ENCODE results near the gene FAM98A. TPM values are rescaled to one million over a fixed set of nuclear protein-coding genes. Genes with fewer than 3 reads are reported as not detected.

FAM98A gene
- total RNA-seq, 1 experiment from 2014 or later, result 31.1 TPM

DNA sequence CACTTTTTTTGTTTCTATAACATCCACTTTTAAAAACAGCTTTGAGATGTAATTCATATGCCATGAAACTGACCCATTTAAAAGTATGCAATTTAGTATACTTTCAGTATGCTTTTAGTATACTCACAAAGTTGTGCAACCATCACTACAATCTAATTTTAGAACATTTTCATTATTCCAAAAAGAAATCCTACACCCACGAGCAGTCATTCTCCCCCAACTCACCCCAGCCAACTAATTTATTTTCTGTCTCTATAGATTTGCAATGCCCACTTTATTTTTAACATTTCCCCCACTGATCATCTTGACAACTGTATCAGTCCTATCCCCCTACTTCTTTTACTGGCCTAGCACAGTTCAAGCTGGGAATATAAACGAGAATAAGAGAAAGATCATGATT, 39.1 kb downstream of the FAM98A start:
- DNase-seq, result no peak
- no peaks in the 10 kb centered on the region for H3K27me3 ChIP-seq
- H3K36me3 ChIP-seq, result peaks cover 5% of the 10 kb centered on the region
- no peak overlapping the region for H3K4me3 ChIP-seq
- no peaks in the 10 kb centered on the region for H3K9me3 ChIP-seq

GRCh38 chr2:33559328-33559727, 39.8 kb downstream of the FAM98A start:
- no peaks in the 10 kb centered on the region for H3K27me3 ChIP-seq
- no peaks in the 10 kb centered on the region for H3K9me3 ChIP-seq
- H3K4me3 ChIP-seq, result no peak overlapping the region
- DNase-seq, result no peak
- peaks cover 3% of the 10 kb centered on the region for H3K36me3 ChIP-seq

- Histone ChIP-seq H3K36me3 (no peaks in the 10 kb centered on the region; the same call in 1 of the 2 replicates), H3K9me3 (no peaks in the 10 kb centered on the region), H3K27me3 (no peaks in the 10 kb centered on the region), H3K4me3 (no peak overlapping the region)
- no peak for DNase-seq
These were observed 43.4 kb downstream of the FAM98A start for GRCh38 chr2:33555681-33556080.

DNA sequence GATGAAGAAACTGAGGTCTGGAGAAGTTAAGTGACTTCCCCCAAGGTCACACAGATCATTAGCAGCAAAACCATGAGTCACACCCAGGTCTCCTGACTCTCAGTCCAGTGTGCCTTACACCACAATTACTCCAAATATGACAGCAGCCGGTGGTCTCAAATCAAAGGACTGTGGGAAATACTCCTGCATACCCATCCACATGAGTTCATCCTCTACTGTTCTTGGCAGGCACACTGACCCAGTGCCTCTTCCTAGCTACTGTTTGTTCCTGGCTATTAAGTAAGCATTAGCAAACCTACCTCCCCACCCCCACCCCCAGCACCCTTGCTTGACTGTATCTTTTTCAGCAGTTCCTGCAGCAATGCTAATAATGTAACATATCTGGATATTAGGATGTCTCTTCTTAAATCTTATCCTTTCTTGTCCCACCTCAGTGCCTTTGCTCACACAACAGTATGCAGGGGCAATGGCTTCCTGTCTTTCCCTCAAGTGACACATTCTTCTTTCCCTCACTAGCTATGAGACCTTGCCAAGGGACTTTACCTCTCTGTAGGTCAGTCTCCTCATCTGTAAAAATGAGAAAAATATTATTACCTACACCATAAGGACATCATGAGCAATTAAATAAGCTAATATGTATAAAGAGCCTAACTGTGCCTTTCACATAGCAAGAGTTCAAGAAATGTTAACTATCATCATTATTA, 46.2 kb downstream of the FAM98A start:
- DNase-seq, result no peak
- Histone ChIP-seq H3K4me3 (no peak overlapping the region), H3K27me3 (no peaks in the 10 kb centered on the region), H3K36me3 (no peaks in the 10 kb centered on the region), H3K9me3 (no peaks in the 10 kb centered on the region)

GRCh38 chr2:33550206-33550605, 48.9 kb downstream of the FAM98A start:
- Histone ChIP-seq H3K4me3 (no peak overlapping the region), H3K36me3 (no peaks in the 10 kb centered on the region)
- DNase-seq, result no peak

GRCh38 chr2:33541243-33541642, 57.9 kb downstream of the FAM98A start:
- DNase-seq, result no peak

More at GRCh38 chr2:33550206-33550605, 48.9 kb downstream of the FAM98A start:
- Histone ChIP-seq H3K27me3 (no peaks in the 10 kb centered on the region), H3K9me3 (no peaks in the 10 kb centered on the region)

DNA sequence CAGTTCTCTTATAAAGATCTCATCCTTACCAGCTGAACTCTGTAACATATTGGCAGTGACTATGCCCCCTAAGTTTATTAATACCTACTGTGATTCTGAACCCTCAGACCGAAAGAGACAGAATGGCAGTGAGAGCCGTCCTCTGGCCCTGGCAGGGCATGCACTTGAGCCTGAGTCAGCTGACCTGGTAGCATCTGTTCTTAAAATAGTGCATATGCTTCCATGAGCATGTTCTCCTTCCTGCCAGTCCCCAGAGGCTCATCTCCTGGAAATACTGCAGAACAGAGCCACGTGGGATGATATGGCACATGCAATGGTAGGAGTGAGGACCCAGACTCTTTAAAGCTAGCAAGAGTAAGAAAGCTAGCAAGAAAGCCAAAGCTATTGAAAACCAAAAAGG, 63.7 kb downstream of the FAM98A start:
- no peaks in the 10 kb centered on the region for H3K27me3 ChIP-seq
- H3K4me3 ChIP-seq, result no peak overlapping the region
- no peak for DNase-seq
- no peaks in the 10 kb centered on the region for H3K36me3 ChIP-seq
- no peaks in the 10 kb centered on the region for H3K9me3 ChIP-seq

More at GRCh38 chr2:33541243-33541642, 57.9 kb downstream of the FAM98A start:
- no peak overlapping the region for H3K4me3 ChIP-seq
- H3K9me3 ChIP-seq, result no peaks in the 10 kb centered on the region
- H3K36me3 ChIP-seq, result no peaks in the 10 kb centered on the region
- no peaks in the 10 kb centered on the region for H3K27me3 ChIP-seq

Other genes starting within 250 kb of the FAM98A start
- 3.4 and 3.9 TPM in 2 replicates for gene RASGRP3, start 122.7 kb downstream of the FAM98A start, total RNA-seq (2014; rRNA removed; shearing (Covaris generic); ENCODE audit: low replicate concordance)